ENCODE measurements around the gene SPHK2.
A peak's percentile ranks its signal among the peaks of the same experiment; 100 is the strongest.
"Not testable (repeated sequence)": the region's sequence is repeated elsewhere in the genome, so short reads cannot be mapped to it uniquely, and the experiment has no call there.

The SPHK2 gene

GRCh38 chr19:48637449-48637947 is 18.2 kb downstream of the SPHK2 start:
- DNase-seq (ENCODE audit: low read depth), result peak; percentile 98

- peak; percentile 80 for DNase-seq (ENCODE audit: low read depth)
Measured at GRCh38 chr19:48637948-48638830, 18.9 kb downstream of the SPHK2 start.

GRCh38 chr19:48638831-48639381 is 19.6 kb downstream of the SPHK2 start:
- no peak for DNase-seq (ENCODE audit: low read depth)

- no peak for DNase-seq (ENCODE audit: low read depth)
Measured at GRCh38 chr19:48639483-48640375, 20.4 kb downstream of the SPHK2 start.

GRCh38 chr19:48641850-48642249 is 22.5 kb downstream of the SPHK2 start:
- DNase-seq (ENCODE audit: low read depth), result no peak

- DNase-seq (ENCODE audit: low read depth), result no peak
Measured at GRCh38 chr19:48642862-48643261, 23.6 kb downstream of the SPHK2 start.

GRCh38 chr19:48644355-48644754 is 25.0 kb downstream of the SPHK2 start:
- no peak for DNase-seq (ENCODE audit: low read depth)

- no peak for DNase-seq (ENCODE audit: low read depth)
Measured at GRCh38 chr19:48644839-48645619, 25.7 kb downstream of the SPHK2 start.

- no peak for DNase-seq (ENCODE audit: low read depth)
Measured at GRCh38 chr19:48645620-48646000, 26.3 kb downstream of the SPHK2 start.

GRCh38 chr19:48646001-48646721 is 26.9 kb downstream of the SPHK2 start, which contains the start of gene CA11:
Gene CA11 (minus strand): TSS chr19:48646187. CDS start chr19:48645632, 555 bp downstream.
- no peak for DNase-seq (ENCODE audit: low read depth)

- no peak for DNase-seq (ENCODE audit: low read depth)
Measured at GRCh38 chr19:48646722-48647216, 27.5 kb downstream of the SPHK2 start.

GRCh38 chr19:48648134-48648533 is 28.8 kb downstream of the SPHK2 start:
- DNase-seq (ENCODE audit: low read depth), result no peak

- no peak for DNase-seq (ENCODE audit: low read depth)
Measured at GRCh38 chr19:48650974-48651682, 31.8 kb downstream of the SPHK2 start.

- no peak for DNase-seq (ENCODE audit: low read depth)
Measured at GRCh38 chr19:48651683-48652048, 32.4 kb downstream of the SPHK2 start.

- no peak for DNase-seq (ENCODE audit: low read depth)
Measured at GRCh38 chr19:48654299-48655059, 35.2 kb downstream of the SPHK2 start.

- peak; percentile 90 for DNase-seq (ENCODE audit: low read depth)
Measured at GRCh38 chr19:48656840-48657474, 37.7 kb downstream of the SPHK2 start.

GRCh38 chr19:48657828-48658227 is 38.5 kb downstream of the SPHK2 start:
- not testable (repeated sequence) for DNase-seq (ENCODE audit: low read depth)

GRCh38 chr19:48658483-48658882 is 39.2 kb downstream of the SPHK2 start:
- no peak for DNase-seq (ENCODE audit: low read depth)

- DNase-seq (ENCODE audit: low read depth), result no peak
Measured at GRCh38 chr19:48659768-48660167, 40.5 kb downstream of the SPHK2 start.

All from GM04504 (cell line).